Adipose tissue (tissue), 3 donors: Measurements from ENCODE around the gene PCDHA1. TPM values are rescaled to one million over a fixed set of nuclear protein-coding genes. Genes with fewer than 3 reads are reported as not detected.
"Not testable (repeated sequence)": the region's sequence is repeated elsewhere in the genome, so short reads cannot be mapped to it uniquely, and the experiment has no call there.

Source experiments
- H3K27ac ChIP-seq: one replicate; pipeline ENCODE4 v1.5.1; 2013; ENCODE audit warnings: low read depth, low read length
- WGBS, 3 donors: extraction: QIAGEN DNeasy Blood & Tissue Kit; methylation state at CpG; one replicate each; pipeline ENCODE4 v1.1.7; 2013; 5-methylcytosine and 5-hydroxymethylcytosine counted together
- polyA plus RNA-seq, 3 donors: library from polyadenylated mRNA; stranded (reverse); fragments of 200-250 nt; gene quantifications; one replicate each; pipeline ENCODE4 v1.2.3, GENCODE V29; 2013
- donor health status: healthy with polysubstance abuse.
- donor health status: Bipolar disorder and iron deficiency.
- donor health status: healthy.

The PCDHA1 gene
- polyA plus RNA-seq, 3 donors, result 0.03 to 0.11 TPM; not detected in 1

DNA sequence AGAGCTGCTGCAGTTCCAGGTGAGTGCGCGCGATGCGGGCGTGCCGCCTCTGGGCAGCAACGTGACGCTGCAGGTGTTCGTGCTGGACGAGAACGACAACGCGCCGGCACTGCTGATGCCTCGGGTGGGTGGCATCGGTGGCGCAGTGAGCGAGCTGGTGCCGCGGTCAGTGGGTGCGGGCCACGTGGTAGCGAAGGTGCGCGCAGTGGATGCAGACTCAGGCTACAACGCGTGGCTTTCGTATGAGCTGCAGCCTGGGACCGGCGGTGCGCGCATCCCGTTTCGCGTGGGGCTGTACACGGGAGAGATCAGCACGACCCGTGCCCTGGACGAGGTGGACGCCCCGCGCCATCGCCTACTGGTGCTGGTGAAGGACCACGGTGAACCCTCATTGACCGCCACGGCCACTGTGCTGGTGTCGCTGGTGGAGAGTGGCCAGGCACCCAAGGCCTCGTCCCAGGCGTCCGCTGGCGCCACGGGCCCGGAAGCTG, 16.9 kb downstream of the PCDHA1 start:
- WGBS, 3 donors, result 36 to 43% (median 39%) methylated on average over 49 to 53 of the region's 53 CpGs
- H3K27ac ChIP-seq, result no peak overlapping the region

DNA sequence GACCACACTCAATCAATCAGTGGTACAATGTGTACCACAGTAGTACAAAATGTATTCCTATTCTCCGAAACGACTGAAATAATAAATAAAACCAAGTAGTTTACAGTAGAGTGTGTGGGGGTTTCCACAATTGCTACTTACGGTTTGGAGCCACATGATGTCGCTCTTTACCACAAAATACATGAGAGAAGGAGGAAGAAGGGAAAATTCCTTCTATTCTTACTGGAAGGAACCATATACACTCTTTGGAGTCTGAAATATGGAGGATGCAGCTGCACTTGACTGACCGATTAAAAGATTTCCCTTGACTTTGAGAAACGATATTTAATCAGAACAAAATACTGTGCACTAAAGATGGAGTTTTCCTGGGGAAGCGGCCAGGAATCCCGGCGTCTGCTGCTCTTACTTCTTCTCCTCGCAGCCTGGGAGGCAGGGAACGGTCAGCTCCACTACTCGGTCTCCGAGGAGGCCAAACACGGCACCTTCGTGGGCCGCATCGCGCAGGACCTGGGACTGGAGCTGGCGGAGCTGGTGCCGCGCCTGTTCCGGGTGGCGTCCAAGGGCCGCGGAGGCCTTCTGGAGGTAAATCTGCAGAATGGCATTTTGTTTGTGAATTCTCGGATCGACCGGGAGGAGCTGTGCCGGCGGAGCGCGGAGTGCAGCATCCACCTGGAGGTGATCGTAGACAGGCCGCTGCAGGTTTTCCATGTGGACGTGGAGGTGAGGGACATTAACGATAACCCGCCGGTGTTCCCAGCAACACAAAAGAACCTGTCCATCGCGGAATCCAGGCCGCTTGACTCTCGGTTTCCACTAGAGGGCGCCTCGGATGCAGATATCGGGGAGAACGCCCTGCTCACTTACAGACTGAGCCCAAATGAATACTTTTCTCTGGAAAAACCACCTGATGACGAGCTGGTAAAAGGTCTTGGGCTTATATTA, 21.2 kb downstream of the PCDHA1 start, which contains the start of gene PCDHA4:
PCDHA4 (plus strand) TSS at position 235 of the 942 bp plus-strand sequence.
- 12 to 19% (median 16%) methylated on average over 33 to 37 of the region's 47 CpGs for WGBS, 3 donors
- no peak within 1 kb of the TSS for H3K27ac ChIP-seq

DNA sequence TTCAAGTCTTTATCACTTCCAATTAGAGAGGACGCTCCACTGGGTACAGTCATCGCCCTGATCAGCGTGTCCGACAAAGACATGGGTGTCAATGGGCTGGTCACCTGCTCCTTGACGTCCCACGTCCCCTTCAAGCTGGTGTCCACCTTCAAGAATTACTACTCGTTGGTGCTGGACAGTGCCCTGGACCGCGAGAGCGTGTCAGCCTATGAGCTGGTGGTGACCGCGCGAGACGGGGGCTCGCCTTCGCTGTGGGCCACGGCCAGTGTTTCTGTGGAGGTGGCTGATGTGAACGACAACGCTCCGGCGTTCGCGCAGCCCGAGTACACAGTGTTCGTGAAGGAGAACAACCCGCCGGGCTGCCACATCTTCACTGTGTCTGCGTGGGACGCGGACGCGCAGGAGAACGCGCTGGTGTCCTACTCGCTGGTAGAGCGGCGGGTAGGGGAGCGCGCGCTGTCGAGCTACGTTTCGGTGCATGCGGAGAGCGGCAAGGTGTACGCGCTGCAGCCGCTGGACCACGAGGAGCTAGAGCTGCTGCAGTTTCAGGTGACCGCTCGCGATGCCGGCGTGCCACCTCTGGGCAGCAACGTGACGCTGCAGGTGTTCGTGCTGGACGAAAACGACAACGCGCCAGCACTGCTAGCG, 22.4 kb downstream of the PCDHA1 start:
- H3K27ac ChIP-seq, result not testable (repeated sequence)
- 58 to 59% (median 58%) methylated on average over 62 of the region's 62 CpGs for WGBS, 3 donors

GRCh38 chr5:140808889-140809291, 22.9 kb downstream of the PCDHA1 start:
- 63 to 68% (median 66%) methylated on average over 42 to 43 of the region's 43 CpGs for WGBS, 3 donors

GRCh38 chr5:140821375-140822280, 35.7 kb downstream of the PCDHA1 start, which contains the start of gene PCDHA5:
Gene PCDHA5, plus strand, starts transcription at chr5:140821613.
- no peak within 1 kb of the TSS for H3K27ac ChIP-seq
- 24 to 26% (median 26%) methylated on average over 39 of the region's 39 CpGs for WGBS, 3 donors

More at GRCh38 chr5:140808889-140809291, 22.9 kb downstream of the PCDHA1 start:
- H3K27ac ChIP-seq, result no peak overlapping the region

GRCh38 chr5:140822281-140822629, 36.3 kb downstream of the PCDHA1 start:
- H3K27ac ChIP-seq, result no peak overlapping the region
- 23 to 29% (median 26%) methylated on average over 6 of the region's 6 CpGs for WGBS, 3 donors

DNA sequence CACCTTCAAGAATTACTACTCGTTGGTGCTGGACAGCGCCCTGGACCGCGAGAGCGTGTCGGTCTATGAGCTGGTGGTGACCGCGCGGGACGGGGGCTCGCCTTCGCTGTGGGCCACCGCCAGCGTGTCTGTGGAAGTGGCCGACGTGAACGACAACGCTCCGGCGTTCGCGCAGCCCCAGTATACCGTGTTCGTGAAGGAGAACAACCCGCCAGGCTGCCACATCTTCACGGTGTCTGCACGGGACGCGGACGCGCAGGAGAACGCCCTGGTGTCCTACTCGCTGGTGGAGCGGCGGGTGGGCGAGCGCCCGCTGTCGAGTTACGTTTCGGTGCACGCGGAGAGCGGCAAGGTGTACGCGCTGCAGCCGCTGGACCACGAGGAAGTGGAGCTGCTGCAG, 37.0 kb downstream of the PCDHA1 start:
- WGBS, 3 donors, result 48 to 53% (median 48%) methylated on average over 40 to 48 of the region's 48 CpGs
- not testable (repeated sequence) for H3K27ac ChIP-seq

DNA sequence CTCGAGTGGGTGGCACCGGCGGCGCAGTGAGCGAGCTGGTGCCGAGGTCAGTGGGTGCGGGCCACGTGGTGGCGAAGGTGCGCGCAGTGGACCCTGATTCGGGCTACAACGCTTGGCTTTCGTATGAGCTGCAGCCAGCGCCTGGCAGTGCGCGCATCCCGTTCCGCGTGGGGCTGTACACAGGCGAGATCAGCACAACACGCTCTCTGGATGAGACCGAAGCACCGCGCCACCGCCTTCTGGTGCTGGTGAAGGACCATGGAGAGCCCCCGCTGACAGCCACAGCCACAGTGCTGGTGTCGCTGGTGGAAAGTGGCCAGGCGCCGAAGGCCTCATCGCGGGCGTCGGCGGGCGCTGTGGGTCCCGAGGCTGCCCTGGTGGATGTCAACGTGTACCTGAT, 37.5 kb downstream of the PCDHA1 start:
- no peak overlapping the region for H3K27ac ChIP-seq
- 49 to 54% (median 53%) methylated on average over 38 of the region's 38 CpGs for WGBS, 3 donors

DNA sequence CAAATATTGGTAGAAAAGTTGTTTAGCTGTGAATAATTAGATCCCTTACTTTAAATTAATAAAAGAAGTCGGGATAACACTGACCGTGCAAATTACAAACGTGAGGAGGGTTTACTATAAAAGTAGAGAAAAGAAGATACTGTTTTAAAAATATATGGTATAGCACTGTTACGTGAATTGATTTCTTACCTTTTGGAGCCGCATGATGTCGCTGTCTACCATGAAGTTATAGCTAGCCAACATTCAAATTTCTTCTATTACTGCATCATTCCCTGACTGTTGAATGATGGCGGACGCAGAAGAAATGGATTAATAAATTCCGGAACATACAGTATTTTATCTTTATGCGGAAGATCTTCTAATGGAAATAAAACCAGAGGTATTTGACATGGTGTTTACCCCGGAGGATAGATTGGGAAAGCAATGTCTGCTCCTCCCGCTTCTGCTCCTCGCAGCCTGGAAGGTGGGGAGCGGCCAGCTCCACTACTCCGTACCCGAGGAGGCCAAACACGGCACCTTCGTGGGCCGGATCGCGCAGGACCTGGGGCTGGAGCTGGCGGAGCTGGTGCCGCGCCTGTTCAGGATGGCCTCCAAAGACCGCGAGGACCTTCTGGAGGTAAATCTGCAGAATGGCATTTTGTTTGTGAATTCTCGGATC, 41.9 kb downstream of the PCDHA1 start, which contains the start of gene PCDHA6:
PCDHA6 (plus strand) TSS at position 257 of the 658 bp plus-strand sequence; CDS start at position 389, 132 bp downstream.
- H3K27ac ChIP-seq, result no peak within 1 kb of the TSS
- 14 to 16% (median 16%) methylated on average over 27 of the region's 27 CpGs for WGBS, 3 donors

DNA sequence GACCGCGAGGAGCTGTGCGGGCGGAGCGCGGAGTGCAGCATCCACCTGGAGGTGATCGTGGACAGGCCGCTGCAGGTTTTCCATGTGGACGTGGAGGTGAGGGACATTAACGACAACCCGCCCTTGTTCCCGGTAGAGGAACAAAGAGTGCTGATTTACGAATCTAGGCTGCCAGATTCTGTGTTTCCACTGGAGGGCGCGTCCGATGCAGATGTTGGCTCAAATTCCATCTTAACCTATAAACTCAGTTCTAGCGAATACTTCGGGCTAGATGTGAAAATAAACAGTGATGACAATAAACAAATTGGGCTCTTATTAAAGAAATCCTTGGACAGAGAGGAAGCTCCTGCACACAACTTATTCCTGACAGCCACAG, 42.4 kb downstream of the PCDHA1 start:
- WGBS, 3 donors, result 15 to 20% (median 15%) methylated on average over 18 of the region's 18 CpGs
- no peak overlapping the region for H3K27ac ChIP-seq

DNA sequence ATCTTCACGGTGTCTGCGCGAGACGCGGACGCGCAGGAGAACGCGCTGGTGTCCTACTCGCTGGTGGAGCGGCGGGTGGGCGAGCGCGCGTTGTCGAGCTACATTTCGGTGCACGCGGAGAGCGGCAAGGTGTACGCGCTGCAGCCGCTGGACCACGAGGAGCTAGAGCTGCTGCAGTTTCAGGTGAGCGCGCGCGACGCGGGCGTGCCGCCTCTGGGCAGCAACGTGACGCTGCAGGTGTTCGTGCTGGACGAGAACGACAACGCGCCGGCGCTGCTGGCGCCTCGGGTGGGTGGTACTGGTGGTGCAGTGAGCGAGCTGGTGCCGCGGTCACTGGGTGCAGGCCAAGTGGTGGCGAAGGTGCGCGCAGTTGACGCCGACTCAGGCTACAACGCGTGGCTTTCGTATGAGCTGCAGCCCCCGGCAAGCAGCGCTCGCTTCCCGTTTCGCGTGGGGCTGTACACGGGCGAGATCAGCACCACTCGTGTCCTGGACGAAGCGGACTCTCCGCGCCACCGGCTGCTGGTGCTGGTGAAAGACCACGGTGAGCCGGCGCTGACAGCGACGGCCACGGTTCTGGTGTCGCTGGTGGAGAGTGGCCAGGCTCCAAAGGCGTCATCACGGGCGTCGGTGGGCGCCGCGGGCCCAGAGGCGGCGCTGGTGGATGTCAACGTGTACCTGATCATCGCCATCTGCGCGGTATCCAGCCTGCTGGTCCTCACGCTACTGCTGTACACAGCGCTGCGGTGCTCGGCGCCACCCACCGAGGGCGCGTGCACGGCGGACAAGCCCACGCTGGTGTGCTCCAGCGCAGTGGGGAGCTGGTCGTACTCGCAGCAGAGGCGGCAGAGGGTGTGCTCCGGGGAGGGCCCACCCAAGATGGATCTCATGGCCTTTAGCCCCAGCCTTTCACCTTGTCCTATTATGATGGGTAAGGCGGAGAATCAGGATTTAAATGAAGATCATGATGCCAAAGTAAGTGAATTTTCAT, 43.9 kb downstream of the PCDHA1 start:
- WGBS, 3 donors, result 37 to 44% (median 40%) methylated on average over 104 to 106 of the region's 106 CpGs
- not testable (repeated sequence) for H3K27ac ChIP-seq

DNA sequence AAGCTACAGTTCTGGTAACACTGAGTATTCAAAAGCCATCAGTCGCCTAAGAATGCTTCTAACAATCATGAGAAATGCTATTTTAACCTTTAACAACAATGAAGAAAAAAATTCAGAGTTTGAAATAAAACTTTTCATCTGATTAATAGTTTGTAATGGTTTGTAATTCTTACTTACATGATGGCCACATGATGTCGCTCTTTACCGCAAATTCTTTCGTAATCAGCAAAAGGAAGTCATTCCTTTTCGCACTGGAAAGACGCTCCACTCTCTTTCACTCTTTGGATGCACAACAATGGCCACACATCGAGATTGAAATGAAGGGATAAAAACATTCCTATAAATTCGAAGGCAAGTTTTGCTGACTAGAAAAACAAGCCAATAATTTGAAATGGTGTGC, 48.1 kb downstream of the PCDHA1 start, which contains the start of gene PCDHA7:
PCDHA7 (plus strand) TSS at position 277 of the 400 bp plus-strand sequence; CDS start at position 392, 115 bp downstream.
- H3K27ac ChIP-seq, result no peak within 1 kb of the TSS
- WGBS, 3 donors, result 8 to 11% (median 9%) methylated on average over 8 of the region's 8 CpGs

GRCh38 chr5:140834439-140835008, 48.6 kb downstream of the PCDHA1 start:
- H3K27ac ChIP-seq, result not testable (repeated sequence)
- WGBS, 3 donors, result 18 to 20% (median 18%) methylated on average over 23 to 26 of the region's 38 CpGs

DNA sequence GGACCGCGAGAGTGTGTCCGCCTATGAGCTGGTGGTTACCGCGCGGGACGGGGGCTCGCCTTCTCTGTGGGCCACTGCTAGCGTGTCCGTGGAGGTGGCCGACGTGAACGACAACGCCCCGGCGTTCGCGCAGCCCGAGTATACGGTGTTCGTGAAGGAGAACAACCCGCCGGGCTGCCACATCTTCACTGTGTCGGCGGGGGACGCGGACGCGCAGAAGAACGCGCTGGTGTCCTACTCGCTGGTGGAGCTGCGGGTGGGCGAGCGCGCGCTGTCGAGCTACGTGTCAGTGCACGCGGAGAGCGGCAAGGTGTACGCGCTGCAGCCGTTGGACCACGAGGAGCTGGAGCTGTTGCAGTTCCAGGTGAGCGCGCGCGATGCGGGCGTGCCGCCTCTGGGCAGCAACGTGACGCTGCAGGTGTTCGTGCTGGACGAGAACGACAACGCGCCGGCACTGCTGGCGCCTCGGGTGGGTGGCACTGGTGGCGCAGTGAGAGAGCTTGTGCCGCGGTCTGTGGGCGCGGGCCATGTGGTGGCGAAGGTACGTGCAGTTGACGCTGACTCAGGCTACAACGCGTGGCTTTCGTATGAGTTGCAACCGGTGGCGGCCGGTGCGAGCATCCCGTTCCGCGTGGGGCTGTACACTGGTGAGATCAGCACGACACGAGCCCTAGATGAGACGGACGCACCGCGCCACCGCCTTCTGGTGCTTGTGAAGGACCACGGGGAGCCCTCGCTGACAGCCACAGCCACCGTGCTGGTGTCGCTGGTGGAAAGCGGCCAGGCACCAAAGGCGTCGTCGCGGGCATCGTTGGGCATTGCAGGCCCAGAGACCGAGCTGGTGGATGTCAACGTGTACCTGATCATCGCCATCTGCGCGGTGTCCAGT, 49.9 kb downstream of the PCDHA1 start:
- WGBS, 3 donors, result 35 to 41% (median 41%) methylated on average over 94 to 103 of the region's 103 CpGs
- no peak overlapping the region for H3K27ac ChIP-seq
